ENCODE results near the gene LPIN3.

LPIN3 gene

GRCh38 chr20:41344938-41345728 is 4.5 kb downstream of the LPIN3 start:
- Histone ChIP-seq H3K27me3 (replicated peaks; ENCODE audit: insufficient read depth, low read length) (no peaks in the 10 kb centered on the region), H4K20me1 (ENCODE audit: insufficient read depth, low read length) (no peaks in the 10 kb centered on the region), H3K27ac (ENCODE audit: low read length) (no peak overlapping the region), H3K4me2 (ENCODE audit: low read depth, low read length) (no peak overlapping the region), H3F3A (ENCODE audit: insufficient read depth, low read length) (no peaks in the 10 kb centered on the region), H2AFZ (ENCODE audit: low read length) (no peak overlapping the region), H3K36me3 (replicated peaks; ENCODE audit: insufficient read depth, low read length) (no peaks in the 10 kb centered on the region), H3K79me2 (ENCODE audit: low read length) (no peaks in the 10 kb centered on the region), H3K9ac (ENCODE audit: low read length) (no peak overlapping the region), H3K9me2 (replicated peaks; ENCODE audit: insufficient read depth, low read length) (no peaks in the 10 kb centered on the region), H3K9me3 (replicated peaks; ENCODE audit: insufficient read depth, low read length) (no peaks in the 10 kb centered on the region), H3K4me3 (ENCODE audit: low read length) (no peak overlapping the region), H3K4me1 (ENCODE audit: low read length) (peaks cover 23% of the 10 kb centered on the region)
- TF ChIP-seq EZH2 (optimal IDR thresholded peaks at IDR 0.05; ENCODE audit: low read depth, low read length) (no peak), CTCF (IDR thresholded peaks at IDR 0.05; ENCODE audit: low read length) (no peak), EZH2phosphoT487 (IDR thresholded peaks at IDR 0.05; ENCODE audit: low read length) (no peak)
- no peak for DNase-seq

- H3K4me2 ChIP-seq (ENCODE audit: low read depth, low read length) = no peak overlapping the region
- no peaks in the 10 kb centered on the region for H3K9me3 ChIP-seq (replicated peaks; ENCODE audit: insufficient read depth, low read length)
- no peaks in the 10 kb centered on the region for H3K79me2 ChIP-seq (ENCODE audit: low read length)
- H3K36me3 ChIP-seq (replicated peaks; ENCODE audit: insufficient read depth, low read length) = no peaks in the 10 kb centered on the region
- H3K4me3 ChIP-seq (ENCODE audit: low read length) = no peak overlapping the region
- H3K4me1 ChIP-seq (ENCODE audit: low read length) = peaks cover 19% of the 10 kb centered on the region
- no peak for DNase-seq
- no peaks in the 10 kb centered on the region for H4K20me1 ChIP-seq (ENCODE audit: insufficient read depth, low read length)
- no peaks in the 10 kb centered on the region for H3F3A ChIP-seq (ENCODE audit: insufficient read depth, low read length)
- no peak overlapping the region for H2AFZ ChIP-seq (ENCODE audit: low read length)
- TF ChIP-seq EZH2 (optimal IDR thresholded peaks at IDR 0.05; ENCODE audit: low read depth, low read length) (no peak), CTCF (IDR thresholded peaks at IDR 0.05; ENCODE audit: low read length) (no peak), EZH2phosphoT487 (IDR thresholded peaks at IDR 0.05; ENCODE audit: low read length) (no peak)
- no peaks in the 10 kb centered on the region for H3K9me2 ChIP-seq (replicated peaks; ENCODE audit: insufficient read depth, low read length)
- no peaks in the 10 kb centered on the region for H3K27me3 ChIP-seq (replicated peaks; ENCODE audit: insufficient read depth, low read length)
- no peak overlapping the region for H3K27ac ChIP-seq (ENCODE audit: low read length)
- H3K9ac ChIP-seq (ENCODE audit: low read length) = no peak overlapping the region
Measured at GRCh38 chr20:41345729-41346067, 5.1 kb downstream of the LPIN3 start.

- Histone ChIP-seq H3K4me3 (ENCODE audit: low read length) (no peak overlapping the region), H3K27me3 (replicated peaks; ENCODE audit: insufficient read depth, low read length) (no peaks in the 10 kb centered on the region), H3K27ac (ENCODE audit: low read length) (no peak overlapping the region), H3K9me3 (replicated peaks; ENCODE audit: insufficient read depth, low read length) (no peaks in the 10 kb centered on the region), H4K20me1 (ENCODE audit: insufficient read depth, low read length) (no peaks in the 10 kb centered on the region), H3K9me2 (replicated peaks; ENCODE audit: insufficient read depth, low read length) (no peaks in the 10 kb centered on the region), H3F3A (ENCODE audit: insufficient read depth, low read length) (no peaks in the 10 kb centered on the region), H3K79me2 (ENCODE audit: low read length) (no peaks in the 10 kb centered on the region), H3K9ac (ENCODE audit: low read length) (no peak overlapping the region), H3K36me3 (replicated peaks; ENCODE audit: insufficient read depth, low read length) (no peaks in the 10 kb centered on the region), H2AFZ (ENCODE audit: low read length) (no peak overlapping the region), H3K4me2 (ENCODE audit: low read depth, low read length) (no peak overlapping the region), H3K4me1 (ENCODE audit: low read length) (peaks cover 19% of the 10 kb centered on the region)
- TF ChIP-seq EZH2phosphoT487 (IDR thresholded peaks at IDR 0.05; ENCODE audit: low read length) (no peak), CTCF (IDR thresholded peaks at IDR 0.05; ENCODE audit: low read length) (no peak), EZH2 (optimal IDR thresholded peaks at IDR 0.05; ENCODE audit: low read depth, low read length) (no peak)
- DNase-seq = no peak
Measured at GRCh38 chr20:41347523-41348429, 7.2 kb downstream of the LPIN3 start.
